Nucleus accumbens (tissue), 56 donors: ENCODE measurements around the gene MLEC.

Experiments used
- DNase-seq, 56 donors: peaks; one replicate each; lab custom pipeline; 2025; lab: John Stamatoyannopoulos, UW

The MLEC gene

GRCh38 chr12:120689397-120690082 is 2.6 kb downstream of the MLEC start:
- no peak for DNase-seq

DNA sequence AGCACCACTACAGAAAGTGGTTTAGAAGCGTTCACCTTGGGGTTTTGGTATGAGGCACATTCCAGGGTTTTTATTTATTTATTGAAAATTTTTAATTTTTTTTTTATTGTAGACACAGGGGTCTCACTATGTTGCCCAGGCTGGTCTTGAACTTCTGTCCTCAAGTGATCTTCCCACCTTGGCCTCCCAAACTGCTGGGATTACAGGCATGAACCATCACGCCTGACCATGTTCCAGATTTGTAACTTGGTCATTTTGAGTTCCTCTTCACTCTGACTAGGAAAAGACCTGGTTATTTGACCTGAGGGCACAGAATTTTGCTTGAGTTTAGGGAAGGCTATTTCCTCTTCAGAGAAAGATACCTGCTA is 3.1 kb downstream of the MLEC start:
- no peak for DNase-seq

DNA sequence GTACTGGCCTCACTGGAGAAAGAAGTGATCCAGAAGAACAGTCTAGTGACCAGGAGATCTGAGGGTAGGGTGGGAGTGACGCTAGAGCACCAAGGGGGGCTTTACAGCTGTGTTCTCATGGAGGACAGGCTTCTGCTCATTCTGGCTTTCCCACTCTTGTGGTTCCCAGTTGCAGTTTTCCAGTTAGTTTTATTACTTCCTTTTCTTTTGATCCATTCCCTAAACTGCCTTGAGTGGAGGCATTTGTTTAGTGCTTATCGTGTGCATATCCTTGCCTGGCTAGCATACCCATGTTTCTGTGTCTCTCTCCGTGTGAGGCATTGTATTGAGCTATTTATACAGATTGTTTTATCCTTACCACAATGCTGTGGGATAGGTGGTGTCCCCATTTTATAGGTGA is 4.0 kb downstream of the MLEC start:
- DNase-seq: no peak

DNA sequence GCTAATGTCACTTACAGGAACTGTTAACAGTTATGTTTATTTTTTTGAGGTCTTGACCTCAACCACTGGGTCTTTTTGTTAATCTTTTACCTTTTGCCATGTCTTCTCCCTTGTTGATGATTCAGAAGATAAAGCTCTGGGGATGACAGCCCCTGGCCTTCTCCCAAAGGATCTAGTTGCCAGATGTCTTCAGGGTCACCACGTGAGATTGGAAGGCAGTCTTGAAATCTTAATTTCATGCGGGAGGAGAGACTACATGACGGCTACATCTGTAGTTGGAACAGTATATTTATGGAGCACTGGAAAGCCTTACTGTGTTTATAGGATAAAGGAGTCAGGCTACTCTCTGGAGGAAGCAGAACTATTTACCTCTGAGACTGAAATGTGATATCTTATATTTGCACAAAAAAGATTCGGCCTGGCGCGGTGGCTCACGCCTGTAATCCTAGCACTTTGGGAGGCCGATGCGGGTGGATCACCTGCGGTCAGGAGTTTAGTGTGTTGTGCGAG is 5.6 kb downstream of the MLEC start:
- no peak for DNase-seq

- DNase-seq: no peak
Observed at GRCh38 chr12:120693848-120694247, 6.9 kb downstream of the MLEC start.

- DNase-seq: no peak
Observed at GRCh38 chr12:120696626-120697025, 9.7 kb downstream of the MLEC start.

- no peak for DNase-seq
Observed at GRCh38 chr12:120697344-120697743, 10.4 kb downstream of the MLEC start.

- DNase-seq: no peak
Observed at GRCh38 chr12:120698665-120699064, 11.7 kb downstream of the MLEC start.

DNA sequence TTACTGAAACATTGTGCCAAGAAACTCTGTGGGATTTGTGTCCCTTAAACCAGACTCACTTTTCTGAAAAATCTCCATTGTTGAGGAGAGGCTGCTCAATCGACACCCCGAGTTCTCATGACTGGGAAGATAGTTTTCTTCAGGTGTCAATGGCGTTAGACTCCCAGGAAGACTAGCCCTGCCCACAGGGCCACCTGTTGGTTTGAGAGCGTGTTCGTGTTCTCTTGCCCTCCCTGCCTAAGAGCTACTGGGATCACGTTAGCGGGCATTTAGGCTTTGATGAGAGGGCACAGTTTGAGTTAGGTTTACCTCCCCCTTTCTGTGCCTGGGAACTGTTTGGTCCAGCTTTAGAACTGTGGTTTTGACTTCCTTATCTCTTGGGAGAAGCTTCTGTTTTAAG is 12.6 kb downstream of the MLEC start:
- no peak for DNase-seq

DNA sequence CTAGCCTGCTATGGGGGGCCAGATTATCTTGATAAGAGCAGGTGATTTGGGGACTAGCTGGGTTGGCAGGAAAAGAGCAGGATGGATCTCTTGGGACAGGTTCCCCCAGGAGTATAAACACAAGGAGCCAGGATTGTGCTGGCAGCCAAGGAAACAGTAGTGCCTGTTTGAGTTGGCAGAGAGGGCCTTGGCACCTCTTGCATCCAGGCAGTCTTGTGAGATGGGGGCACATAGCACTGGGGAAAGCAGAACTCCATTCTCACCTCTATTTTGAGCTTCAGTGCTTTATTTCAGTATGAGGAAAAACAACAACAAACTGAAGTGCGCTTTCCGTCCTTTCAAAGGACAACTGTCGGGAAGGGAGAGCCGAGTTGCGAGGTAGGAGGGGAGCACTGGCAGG is 13.9 kb downstream of the MLEC start:
- DNase-seq: peak in 1 of 56 donors; percentile 12

DNA sequence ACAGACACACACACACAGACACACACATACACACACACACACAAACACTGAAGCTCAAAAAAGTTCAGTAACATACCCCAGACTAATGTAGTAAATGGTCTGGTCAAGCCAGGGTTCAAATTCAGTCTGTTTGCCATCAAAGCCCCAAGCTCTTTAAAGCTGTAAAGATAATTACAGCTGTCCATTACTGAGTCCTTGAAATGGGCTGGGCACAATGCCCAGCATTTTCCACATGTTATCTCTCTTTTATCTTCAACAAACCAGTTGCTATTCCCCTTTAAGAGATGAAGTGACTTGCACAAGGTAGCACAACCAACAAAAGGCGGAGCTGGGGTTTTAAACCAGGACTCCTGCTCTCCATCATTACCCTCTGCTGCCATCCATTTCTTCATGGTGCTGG is 15.7 kb downstream of the MLEC start:
- no peak for DNase-seq

- DNase-seq: no peak
Observed at GRCh38 chr12:120703311-120703942, 16.5 kb downstream of the MLEC start.

DNA sequence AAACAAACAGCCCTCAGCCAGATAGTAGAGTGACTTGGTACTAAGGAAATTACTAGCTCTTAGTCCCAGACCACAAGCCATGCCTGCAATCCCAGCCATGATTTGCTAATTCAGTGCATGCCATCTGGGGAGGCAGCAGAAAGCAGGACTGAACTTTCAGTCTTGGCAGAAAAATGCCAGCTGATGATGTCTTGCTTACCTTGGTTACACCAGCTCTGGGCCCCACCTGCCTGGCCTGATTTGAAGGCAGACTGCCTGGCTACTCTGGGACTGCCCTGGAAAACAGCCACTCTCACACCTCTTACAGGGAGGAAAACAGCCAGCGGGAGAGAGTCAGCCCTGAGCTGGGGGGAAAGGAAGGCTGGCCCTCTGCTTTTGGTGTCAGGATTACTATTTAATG is 18.7 kb downstream of the MLEC start:
- DNase-seq: no peak

- DNase-seq: no peak
Observed at GRCh38 chr12:120706029-120706428, 19.1 kb downstream of the MLEC start.

GRCh38 chr12:120708651-120709050 is 21.7 kb downstream of the MLEC start:
- DNase-seq: no peak

DNA sequence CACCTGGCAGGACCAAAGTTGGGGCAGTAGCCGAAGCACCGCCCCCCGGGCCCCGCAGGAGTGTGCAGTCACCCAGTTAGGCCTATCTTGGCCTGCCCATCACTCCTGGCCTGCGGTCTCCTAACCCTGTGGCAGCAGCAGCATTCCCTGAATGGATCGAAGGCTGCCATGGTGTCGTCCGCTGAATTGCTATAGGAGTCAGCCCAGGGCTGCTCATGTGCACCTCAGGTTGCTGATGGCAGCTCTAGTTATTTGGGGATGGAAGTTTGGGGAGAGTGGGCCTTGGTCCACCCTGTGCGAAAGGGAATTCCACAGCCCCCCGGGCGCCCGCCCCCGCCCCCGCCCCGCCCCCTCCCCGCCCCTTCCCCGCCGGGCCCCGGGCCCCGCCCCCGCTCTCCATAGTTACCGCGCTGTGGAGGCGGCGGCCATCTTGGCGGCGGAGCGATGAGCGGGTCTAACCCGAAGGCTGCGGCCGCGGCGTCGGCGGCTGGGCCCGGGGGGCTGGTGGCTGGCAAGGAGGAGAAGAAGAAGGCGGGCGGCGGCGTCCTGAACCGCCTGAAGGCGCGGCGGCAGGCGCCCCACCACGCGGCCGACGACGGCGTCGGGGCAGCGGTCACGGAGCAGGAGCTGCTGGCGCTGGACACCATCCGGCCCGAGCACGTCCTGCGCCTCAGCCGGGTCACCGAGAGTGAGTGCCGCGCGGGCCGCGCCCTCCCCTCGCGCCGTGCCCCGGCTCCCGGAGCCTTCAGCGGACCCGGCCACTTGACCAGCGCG is 23.3 kb downstream of the MLEC start, which contains the start of gene UNC119B:
TSS of gene UNC119B (plus strand) at position 428 of the 774 bp plus-strand sequence. CDS start at position 445, 17 bp downstream.
- peak in 51 of 56 donors; percentile 18 to 81 (median 61) for DNase-seq

GRCh38 chr12:120710805-120711296 is 23.9 kb downstream of the MLEC start:
- DNase-seq: peak in 15 of 56 donors; percentile 5 to 44 (median 20)

DNA sequence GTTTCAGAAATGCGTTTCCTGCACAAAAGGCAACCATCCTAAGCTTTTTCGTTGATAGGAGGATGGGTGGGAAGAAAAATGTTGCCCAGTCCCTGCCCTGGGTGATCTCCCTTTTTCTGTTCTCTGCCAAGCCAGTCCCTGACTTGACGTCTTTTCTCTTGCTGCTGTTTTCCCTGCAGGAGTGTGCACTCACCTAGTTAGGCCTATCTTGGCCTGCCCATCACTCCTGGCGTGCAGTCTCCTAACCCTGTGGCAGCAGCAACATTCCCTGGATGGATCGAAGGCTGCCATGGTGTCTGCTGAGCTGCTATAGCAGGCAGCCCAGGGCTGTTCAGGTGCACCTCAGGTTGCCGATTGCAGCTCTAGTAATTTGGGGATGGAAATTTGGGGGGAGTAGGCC is 24.5 kb downstream of the MLEC start:
- DNase-seq: peak in 1 of 56 donors; percentile 4

DNA sequence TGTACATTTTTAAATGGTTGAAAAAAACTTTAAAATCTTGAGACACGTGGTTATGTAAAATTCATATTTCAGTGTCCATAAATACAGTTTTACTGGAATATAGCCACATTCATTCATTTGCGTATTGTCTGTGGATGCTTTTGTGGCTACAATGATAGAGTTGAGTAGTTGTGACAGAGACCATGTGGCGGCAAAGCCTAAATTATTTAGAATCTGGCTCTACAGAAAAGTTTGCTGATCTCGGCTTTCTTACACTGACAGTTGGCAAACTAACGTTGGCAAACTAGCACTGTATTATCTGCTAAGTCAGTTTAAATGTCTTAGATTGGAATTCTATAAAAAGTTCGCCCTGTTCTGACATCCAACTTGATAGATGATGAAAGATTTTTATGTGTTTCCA is 25.7 kb downstream of the MLEC start:
- no peak for DNase-seq

- peak in 46 of 56 donors; percentile 4 to 83 (median 44) for DNase-seq
Observed at GRCh38 chr12:120713861-120714482, 27.0 kb downstream of the MLEC start.

- DNase-seq: no peak
Observed at GRCh38 chr12:120718055-120718454, 31.1 kb downstream of the MLEC start.
